Measurements from ENCODE around the gene CDHR2. TPM values are rescaled to one million over a fixed set of nuclear protein-coding genes. Genes with fewer than 3 reads are reported as not detected.

Gene CDHR2
- total and polyA plus RNA-seq, 12 donors: 0.03 to 0.22 (median 0.19) TPM; not detected in 9

- no peaks in the 10 kb centered on the region for H3K27me3 ChIP-seq
- H3K27ac ChIP-seq: no peak overlapping the region
- peaks cover 0 to 6% (median 0%) of the 10 kb centered on the region in 9 donors for H3K36me3 ChIP-seq
- no peak for TF ChIP-seq CTCF (IDR thresholded peaks at IDR 0.05)
- DNase-seq (no peak), ATAC-seq (peak in 1 of 8 donors; percentile 38)
- intact Hi-C loops (cut with DNase I): no loop called here
- no peaks in the 10 kb centered on the region for H3K4me1 ChIP-seq
- no peak overlapping the region for H3K4me3 ChIP-seq
- H3K9me3 ChIP-seq: no peaks in the 10 kb centered on the region
- WGBS, 2 donors: 80 to 84% methylated on average over 7 of the region's 7 CpGs
Observed at GRCh38 chr5:176521286-176521685, 27.9 kb upstream of the CDHR2 start.

- intact Hi-C loops (cut with DNase I): no loop called here
- no peak for TF ChIP-seq CTCF (IDR thresholded peaks at IDR 0.05)
Observed at GRCh38 chr5:176521699-176522263, 27.4 kb upstream of the CDHR2 start.

GRCh38 chr5:176524138-176524537, 25.0 kb upstream of the CDHR2 start:
- intact Hi-C loops (cut with DNase I): no loop called here
- ATAC-seq: no peak
- WGBS, 2 donors: 94 to 95% methylated on average over 6 of the region's 6 CpGs
- Histone ChIP-seq H3K4me3 (no peak overlapping the region), H3K27me3 (no peaks in the 10 kb centered on the region), H3K4me1 (peaks cover 0 to 11% (median 7%) of the 10 kb centered on the region in 9 donors), H3K9me3 (no peaks in the 10 kb centered on the region), H3K36me3 (peaks cover 0 to 33% (median 11%) of the 10 kb centered on the region in 9 donors), H3K27ac (no peak overlapping the region)
- no peak for DNase-seq
- TF ChIP-seq CTCF (IDR thresholded peaks at IDR 0.05): no peak

More at GRCh38 chr5:176521699-176522263, 27.4 kb upstream of the CDHR2 start:
- DNase-seq: no peak
- Histone ChIP-seq H3K4me1 (no peaks in the 10 kb centered on the region), H3K27me3 (no peaks in the 10 kb centered on the region), H3K27ac (no peak overlapping the region), H3K4me3 (no peak overlapping the region), H3K9me3 (no peaks in the 10 kb centered on the region), H3K36me3 (peaks cover 0 to 10% (median 0%) of the 10 kb centered on the region in 9 donors)
- 64 to 78% methylated on average over 10 of the region's 10 CpGs for WGBS, 2 donors
- no peak for ATAC-seq

GRCh38 chr5:176524987-176525386, 24.2 kb upstream of the CDHR2 start:
- DNase-seq (no peak), ATAC-seq (no peak)
- no peaks in the 10 kb centered on the region for H3K9me3 ChIP-seq
- no peak overlapping the region for H3K27ac ChIP-seq
- TF ChIP-seq CTCF (IDR thresholded peaks at IDR 0.05): no peak
- no peak overlapping the region for H3K4me3 ChIP-seq
- intact Hi-C loops (cut with DNase I): no loop called here
- peaks cover 0 to 17% (median 7%) of the 10 kb centered on the region in 9 donors for H3K4me1 ChIP-seq
- 92 to 96% methylated on average over 15 of the region's 15 CpGs for WGBS, 2 donors
- no peaks in the 10 kb centered on the region for H3K27me3 ChIP-seq
- H3K36me3 ChIP-seq: peaks cover 0 to 41% (median 18%) of the 10 kb centered on the region in 9 donors
